Pulmonary artery endothelial cell (primary cell): ENCODE data around the gene CD207. TPM values are rescaled to one million over a fixed set of nuclear protein-coding genes. Genes with fewer than 3 reads are reported as not detected.

ENCODE experiments used
- DNase-seq: peaks from one replicate; pipeline ENCODE4 v3.0.0-alpha.2; 2011; ENCODE audit warnings: low read depth, low spot score
- total RNA-seq: library from RNA; depleted of rRNA; stranded (reverse); fragments of >200 nt; gene quantifications from 2 replicates; pipeline ENCODE4 v1.2.3, GENCODE V29; 2014

Gene CD207
- total RNA-seq, 1 donor from 2014 or later = not detected

- DNase-seq = no peak
These were observed 40.2 kb downstream of the CD207 start for GRCh38 chr2:70795164-70795995.

DNA sequence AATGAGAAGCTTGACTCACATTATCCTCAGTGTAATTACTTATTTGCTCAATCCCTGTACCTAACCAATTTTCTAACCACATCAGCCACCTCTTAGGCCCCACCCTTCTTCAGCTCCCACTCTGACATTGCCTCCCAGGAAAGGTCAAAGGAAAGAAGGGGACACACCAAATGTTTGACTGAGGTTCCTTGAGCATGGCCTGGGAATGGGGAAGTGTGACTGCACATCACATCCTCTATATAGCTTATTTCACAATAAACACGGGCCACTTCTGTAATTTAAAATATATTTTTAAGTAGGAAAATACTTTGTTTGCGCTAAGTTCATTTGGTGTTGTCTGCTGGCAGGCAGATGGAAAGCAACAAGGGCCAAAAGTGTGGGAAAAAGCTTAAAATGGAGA is 42.2 kb downstream of the CD207 start:
- DNase-seq = no peak

DNA sequence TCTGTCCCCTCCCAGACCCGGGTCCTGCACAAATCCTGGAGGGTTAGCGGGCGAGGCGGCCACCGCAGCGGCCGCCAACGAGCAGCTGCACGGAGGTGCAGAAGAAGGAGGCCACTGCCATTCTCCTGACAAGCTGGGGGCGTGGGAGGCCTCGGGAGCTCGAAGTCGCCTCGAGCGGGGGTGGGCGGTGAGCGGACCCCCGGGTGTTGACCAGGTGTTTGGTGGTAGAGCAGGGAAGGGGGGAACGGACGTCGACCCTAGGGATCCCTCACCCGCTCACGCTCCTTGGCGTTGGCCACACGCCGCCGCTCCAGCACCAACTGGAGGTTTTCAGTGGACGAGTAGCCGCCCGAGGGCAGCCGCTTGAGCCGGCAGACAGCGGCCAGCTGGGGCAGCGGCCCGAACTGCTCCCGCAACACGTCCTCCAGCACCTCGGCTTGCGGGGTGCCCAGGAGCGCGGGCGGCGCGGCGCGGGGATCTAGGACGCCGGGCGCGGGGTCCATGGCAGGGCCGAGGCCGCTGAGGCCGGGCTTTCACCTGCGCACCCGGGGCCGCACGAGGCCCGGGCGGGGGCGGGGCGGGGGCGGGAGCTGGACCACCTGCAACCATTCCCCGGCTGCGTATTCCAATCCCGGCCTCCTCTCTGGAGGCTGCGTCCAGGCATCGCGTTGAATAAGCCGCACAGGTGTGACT is 45.3 kb downstream of the CD207 start, which contains the start of gene FIGLA:
FIGLA (minus strand) TSS at position 508 of the 693 bp plus-strand sequence; CDS start at position 503, 5 bp downstream.
- DNase-seq = no peak

- DNase-seq = peak; percentile 13
These were observed 46.1 kb downstream of the CD207 start for GRCh38 chr2:70789304-70790135.

DNA sequence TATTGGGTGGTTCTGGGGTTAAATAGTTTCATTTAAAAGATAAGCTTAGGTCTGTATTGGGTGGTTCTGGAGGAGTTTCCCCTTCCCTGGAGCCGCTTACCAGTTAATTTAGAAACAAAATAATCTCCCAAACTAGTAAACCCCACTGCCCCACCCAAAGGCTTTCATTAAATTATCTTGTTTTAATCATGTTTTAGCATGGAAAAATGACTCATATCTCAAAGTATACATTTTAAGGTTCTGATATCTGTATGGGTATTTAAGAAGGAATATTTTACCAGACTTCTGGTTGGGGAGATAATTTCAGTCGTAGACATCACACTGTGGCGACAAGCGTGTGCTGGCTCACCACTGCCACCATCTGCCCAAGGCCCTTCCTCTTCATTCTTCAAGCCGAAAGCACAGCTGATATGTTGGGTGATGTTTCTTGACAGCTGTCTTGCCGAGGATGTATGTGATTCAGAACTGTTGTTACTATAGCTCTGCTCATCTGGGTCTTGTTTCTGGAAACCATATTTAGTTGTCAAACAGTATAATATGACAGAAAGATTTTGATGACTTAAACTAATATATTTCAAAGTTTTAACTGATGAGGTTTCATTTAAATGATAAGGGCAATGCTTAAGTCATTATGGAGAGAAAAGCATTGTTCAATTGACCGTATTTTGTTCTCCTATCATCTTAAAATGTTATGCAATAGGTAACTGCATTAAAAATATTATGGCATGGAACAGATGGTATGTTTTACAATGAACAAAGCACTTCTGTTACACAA is 50.3 kb downstream of the CD207 start:
- DNase-seq = no peak

DNA sequence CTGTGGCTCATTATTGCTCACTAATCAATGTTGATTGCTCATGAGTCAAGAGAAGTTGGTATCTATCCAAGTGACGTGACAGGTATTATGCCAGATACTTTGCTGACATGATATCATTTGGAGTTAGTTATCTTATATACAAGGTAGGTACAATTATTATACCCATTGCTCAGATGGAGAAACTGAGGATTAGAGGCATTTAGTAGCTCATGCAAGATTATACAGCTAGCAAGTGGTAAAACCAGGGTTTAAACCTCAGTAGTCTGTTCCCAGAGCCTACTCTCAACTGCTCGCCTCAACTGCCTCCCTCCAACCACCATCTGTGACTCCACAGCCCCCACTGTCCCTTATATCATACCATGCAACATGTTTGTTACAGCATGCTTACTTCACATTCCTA is 51.3 kb downstream of the CD207 start:
- no peak for DNase-seq

Other genes with a start within 250 kb of the CD207 start
- gene ADD2, start 67.6 kb downstream of the CD207 start, total RNA-seq = 2.6 and 4.6 TPM in 2 replicates
- gene FIGLA, start 45.2 kb downstream of the CD207 start, total RNA-seq = not detected in 2 replicates
- not detected in 2 replicates for gene CLEC4F, start 15.2 kb downstream of the CD207 start, total RNA-seq
- gene VAX2, start 64.8 kb upstream of the CD207 start, total RNA-seq = 0.26 and 0.35 TPM in 2 replicates
- gene ATP6V1B1, start 100.1 kb upstream of the CD207 start, total RNA-seq = not detected in 2 replicates
- gene ANKRD53, start 142.8 kb upstream of the CD207 start, total RNA-seq = 0.14 and 0.20 TPM in 2 replicates
- 28.6 and 54.1 TPM in 2 replicates for gene TEX261, start 159.1 kb upstream of the CD207 start, total RNA-seq
- gene NAGK, start 232.8 kb upstream of the CD207 start, total RNA-seq = 46.0 and 67.7 TPM in 2 replicates